Measurements from ENCODE around the gene CLCA2. TPM values are rescaled to one million over a fixed set of nuclear protein-coding genes. Genes with fewer than 3 reads are reported as not detected.
A peak's percentile ranks its signal among the peaks of the same experiment; 100 is the strongest.

CLCA2 gene
- total RNA-seq, 1 donor from 2014 or later: not detected

DNA sequence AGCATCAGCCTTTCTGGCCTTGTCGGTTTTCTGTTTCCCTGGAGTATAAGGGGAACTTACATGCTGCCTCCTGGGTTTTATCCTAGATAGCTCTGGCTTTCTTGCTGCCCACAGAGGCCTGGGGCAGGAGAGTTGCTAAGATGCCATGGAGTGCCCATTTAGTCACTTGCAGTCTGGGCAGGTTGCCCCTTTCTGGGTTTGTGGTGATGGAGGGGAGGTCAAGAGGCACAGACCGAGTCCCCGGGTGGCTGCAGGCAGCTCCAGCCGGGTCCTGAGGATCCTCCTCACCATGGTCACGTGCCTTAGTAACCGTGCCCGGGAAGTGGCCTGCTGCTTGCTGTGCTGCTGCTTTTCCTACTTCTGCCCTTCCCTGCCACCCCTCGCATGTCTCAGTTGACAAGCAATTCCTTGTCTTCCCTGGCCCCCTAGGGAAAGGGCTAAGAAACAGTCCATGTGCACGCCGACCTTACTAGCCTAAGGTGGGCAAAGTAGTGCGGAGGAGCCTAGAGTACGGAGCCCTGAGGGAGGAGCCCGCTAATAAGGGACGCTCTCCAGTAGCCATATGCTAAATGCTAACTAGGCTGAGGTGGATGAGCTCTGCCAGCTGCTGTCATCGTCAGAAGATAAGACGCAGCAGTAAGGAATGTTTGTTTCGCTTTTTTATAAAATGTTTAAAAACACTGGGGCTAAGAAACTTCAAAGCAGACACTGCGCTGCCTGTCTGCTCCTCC, 79.6 kb downstream of the CLCA2 start:
- no peaks in the 10 kb centered on the region for H4K20me1 ChIP-seq (ENCODE audit: low read depth)
- peaks cover 17% of the 10 kb centered on the region for H3F3A ChIP-seq (ENCODE audit: low read depth)
- H3K9me3 ChIP-seq (ENCODE audit: low read depth): no peaks in the 10 kb centered on the region
- H3K27me3 ChIP-seq: no peaks in the 10 kb centered on the region
- H3K79me2 ChIP-seq (ENCODE audit: low read depth): no peaks in the 10 kb centered on the region
- Mint-ChIP-seq H3K27me3 (ENCODE audit: insufficient read depth, low read depth) (peaks cover 5% of the 10 kb centered on the region), H3K4me1 (peaks cover 26% of the 10 kb centered on the region), H3K9me3 (no peaks in the 10 kb centered on the region), H3K27ac (no peak overlapping the region), H3K4me3 (no peak overlapping the region), H3K36me3 (peaks cover 2% of the 10 kb centered on the region)
- peak overlapping the region; percentile 69 for H2AFZ ChIP-seq (replicated peaks)
- TF ChIP-seq EZH2phosphoT487 (IDR thresholded peaks at IDR 0.05) (no peak), EZH2 (IDR thresholded peaks at IDR 0.05) (no peak)
- TF ChIP-seq, protein P1, sequence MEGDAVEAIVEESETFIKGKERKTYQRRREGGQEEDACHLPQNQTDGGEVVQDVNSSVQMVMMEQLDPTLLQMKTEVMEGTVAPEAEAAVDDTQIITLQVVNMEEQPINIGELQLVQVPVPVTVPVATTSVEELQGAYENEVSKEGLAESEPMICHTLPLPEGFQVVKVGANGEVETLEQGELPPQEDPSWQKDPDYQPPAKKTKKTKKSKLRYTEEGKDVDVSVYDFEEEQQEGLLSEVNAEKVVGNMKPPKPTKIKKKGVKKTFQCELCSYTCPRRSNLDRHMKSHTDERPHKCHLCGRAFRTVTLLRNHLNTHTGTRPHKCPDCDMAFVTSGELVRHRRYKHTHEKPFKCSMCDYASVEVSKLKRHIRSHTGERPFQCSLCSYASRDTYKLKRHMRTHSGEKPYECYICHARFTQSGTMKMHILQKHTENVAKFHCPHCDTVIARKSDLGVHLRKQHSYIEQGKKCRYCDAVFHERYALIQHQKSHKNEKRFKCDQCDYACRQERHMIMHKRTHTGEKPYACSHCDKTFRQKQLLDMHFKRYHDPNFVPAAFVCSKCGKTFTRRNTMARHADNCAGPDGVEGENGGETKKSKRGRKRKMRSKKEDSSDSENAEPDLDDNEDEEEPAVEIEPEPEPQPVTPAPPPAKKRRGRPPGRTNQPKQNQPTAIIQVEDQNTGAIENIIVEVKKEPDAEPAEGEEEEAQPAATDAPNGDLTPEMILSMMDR (IDR thresholded peaks at IDR 0.05): no peak
- H3K4me1 ChIP-seq: peaks cover 14% of the 10 kb centered on the region
- peak; percentile 33 for DNase-seq (ENCODE audit: low spot score)
- H3K9ac ChIP-seq: no peak overlapping the region
- peak overlapping the region; percentile 43 for H3K4me3 ChIP-seq
- H3K4me2 ChIP-seq: peak overlapping the region; percentile 73
- H3K36me3 ChIP-seq: no peaks in the 10 kb centered on the region
- no peak overlapping the region for H3K27ac ChIP-seq

DNA sequence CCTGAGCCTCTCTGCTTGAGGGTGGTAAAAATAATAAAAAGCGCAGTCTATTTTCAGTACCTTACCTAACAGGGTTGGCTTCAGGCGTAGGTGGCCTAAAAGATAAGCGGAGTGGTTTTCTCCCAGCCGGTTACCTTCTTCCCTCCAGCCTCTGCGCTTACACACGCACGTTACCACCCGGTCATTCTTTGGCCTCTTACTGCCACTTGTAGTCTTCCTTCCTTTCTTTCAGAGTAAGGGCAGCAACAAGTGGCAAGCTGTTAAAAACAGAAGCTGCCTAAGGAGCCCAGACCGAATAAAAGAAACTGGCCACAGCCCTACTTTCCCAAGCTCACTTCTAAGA, 80.1 kb downstream of the CLCA2 start:
- no peak overlapping the region for H3K27ac Mint-ChIP-seq
- H3K27me3 ChIP-seq: no peaks in the 10 kb centered on the region
- H2AFZ ChIP-seq (replicated peaks): peak overlapping the region; percentile 69
- H4K20me1 ChIP-seq (ENCODE audit: low read depth): no peaks in the 10 kb centered on the region
- H3F3A ChIP-seq (ENCODE audit: low read depth): peaks cover 17% of the 10 kb centered on the region
- no peaks in the 10 kb centered on the region for H3K79me2 ChIP-seq (ENCODE audit: low read depth)
- H3K27ac ChIP-seq: no peak overlapping the region
- H3K4me1 Mint-ChIP-seq: peaks cover 26% of the 10 kb centered on the region
- no peak overlapping the region for H3K4me3 Mint-ChIP-seq
- DNase-seq (ENCODE audit: low spot score): peak; percentile 40
- H3K9me3 ChIP-seq (ENCODE audit: low read depth): no peaks in the 10 kb centered on the region
- H3K9me3 Mint-ChIP-seq: no peaks in the 10 kb centered on the region
- H3K4me2 ChIP-seq: peak overlapping the region; percentile 73
- H3K36me3 ChIP-seq: no peaks in the 10 kb centered on the region
- H3K36me3 Mint-ChIP-seq: peaks cover 2% of the 10 kb centered on the region
- H3K9ac ChIP-seq: no peak overlapping the region
- peaks cover 14% of the 10 kb centered on the region for H3K4me1 ChIP-seq
- H3K27me3 Mint-ChIP-seq (ENCODE audit: insufficient read depth, low read depth): peaks cover 4% of the 10 kb centered on the region
- no peak for TF ChIP-seq EZH2phosphoT487 (IDR thresholded peaks at IDR 0.05)
- H3K4me3 ChIP-seq: no peak overlapping the region

DNA sequence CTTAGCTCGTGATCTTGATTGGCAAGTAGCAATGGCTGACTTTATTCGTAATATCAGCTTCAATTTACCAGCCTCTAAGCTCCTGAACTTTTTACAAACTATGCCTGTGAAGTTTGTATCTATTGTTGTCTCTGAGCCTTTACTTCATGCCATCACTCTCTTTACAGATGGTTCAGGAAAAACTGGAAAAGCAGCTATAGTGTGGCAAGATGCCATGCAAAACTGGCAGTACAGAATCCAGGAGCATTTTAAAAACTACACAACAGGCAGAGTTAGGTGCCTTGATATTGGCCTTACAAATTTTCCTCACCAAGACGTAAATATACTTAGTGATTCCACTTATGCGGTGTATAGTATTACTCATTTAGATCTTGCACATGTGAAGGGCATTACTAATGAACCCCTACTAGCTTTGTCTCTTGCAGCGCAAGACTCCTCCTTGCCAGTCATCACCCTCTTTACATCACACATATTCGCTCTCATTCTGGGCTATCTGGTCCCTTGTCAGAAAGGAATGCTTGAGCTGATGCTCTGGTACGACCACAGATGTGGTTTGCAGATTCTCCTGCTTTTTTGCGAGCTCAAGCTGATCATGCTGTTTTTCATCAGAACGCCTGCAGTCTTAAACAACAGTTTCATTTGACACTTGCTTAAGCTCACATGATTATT, 81.1 kb downstream of the CLCA2 start:
- no peak overlapping the region for H3K4me3 ChIP-seq

More for the DNA sequence above, 81.1 kb downstream of the CLCA2 start:
- DNase-seq (ENCODE audit: low spot score): no peak
- no peak overlapping the region for H3K4me2 ChIP-seq
- no peak overlapping the region for H3K27ac ChIP-seq
- Mint-ChIP-seq H3K36me3 (peaks cover 2% of the 10 kb centered on the region), H3K27me3 (ENCODE audit: insufficient read depth, low read depth) (peaks cover 4% of the 10 kb centered on the region), H3K27ac (no peak overlapping the region), H3K4me3 (no peak overlapping the region), H3K4me1 (peaks cover 26% of the 10 kb centered on the region), H3K9me3 (no peaks in the 10 kb centered on the region)
- no peaks in the 10 kb centered on the region for H3K36me3 ChIP-seq
- no peak overlapping the region for H2AFZ ChIP-seq (replicated peaks)
- no peaks in the 10 kb centered on the region for H3K27me3 ChIP-seq
- H4K20me1 ChIP-seq (ENCODE audit: low read depth): no peaks in the 10 kb centered on the region
- H3F3A ChIP-seq (ENCODE audit: low read depth): peaks cover 17% of the 10 kb centered on the region
- no peak overlapping the region for H3K9ac ChIP-seq
- no peaks in the 10 kb centered on the region for H3K79me2 ChIP-seq (ENCODE audit: low read depth)
- H3K9me3 ChIP-seq (ENCODE audit: low read depth): no peaks in the 10 kb centered on the region
- TF ChIP-seq, protein P1 (IDR thresholded peaks at IDR 0.05): no peak
- TF ChIP-seq EZH2phosphoT487 (IDR thresholded peaks at IDR 0.05): no peak
- TF ChIP-seq EZH2 (IDR thresholded peaks at IDR 0.05): no peak
- H3K4me1 ChIP-seq: peaks cover 14% of the 10 kb centered on the region

Data from neural progenitor cell (in vitro differentiated cells).